ENCODE data around the gene LETMD1. TPM values are rescaled to one million over a fixed set of nuclear protein-coding genes. Genes with fewer than 3 reads are reported as not detected.
"Not testable (repeated sequence)": the region's sequence is repeated elsewhere in the genome, so short reads cannot be mapped to it uniquely, and the experiment has no call there.

Gene LETMD1
- total RNA-seq, 1 donor from 2014 or later: 32.8 TPM

GRCh38 chr12:51071663-51072062 lies 23.5 kb downstream of the LETMD1 start:
- TF ChIP-seq CTCF (IDR thresholded peaks at IDR 0.05; ENCODE audit: unreplicated experiment): no peak
- Mint-ChIP-seq H3K9me3 (ENCODE audit: unreplicated experiment) (no peaks in the 10 kb centered on the region), H3K4me1 (ENCODE audit: unreplicated experiment) (peaks cover 18% of the 10 kb centered on the region), H3K27ac (ENCODE audit: unreplicated experiment) (peak overlapping the region; percentile 88), H3K27me3 (ENCODE audit: unreplicated experiment) (peaks cover 5% of the 10 kb centered on the region), H3K36me3 (ENCODE audit: low read depth, unreplicated experiment) (peaks cover 31% of the 10 kb centered on the region), H3K4me3 (ENCODE audit: unreplicated experiment) (no peak overlapping the region)
- DNase-seq (ENCODE audit: low spot score): peak; percentile 15

GRCh38 chr12:51075390-51075789 lies 27.3 kb downstream of the LETMD1 start:
- Mint-ChIP-seq H3K36me3 (ENCODE audit: low read depth, unreplicated experiment) (peaks cover 24% of the 10 kb centered on the region), H3K27me3 (ENCODE audit: unreplicated experiment) (peaks cover 7% of the 10 kb centered on the region), H3K27ac (ENCODE audit: unreplicated experiment) (peak overlapping the region; percentile 88), H3K9me3 (ENCODE audit: unreplicated experiment) (no peaks in the 10 kb centered on the region), H3K4me3 (ENCODE audit: unreplicated experiment) (no peak overlapping the region), H3K4me1 (ENCODE audit: unreplicated experiment) (peaks cover 41% of the 10 kb centered on the region)
- TF ChIP-seq CTCF (IDR thresholded peaks at IDR 0.05; ENCODE audit: unreplicated experiment): no peak
- DNase-seq (ENCODE audit: low spot score): no peak

GRCh38 chr12:51076236-51076930 lies 28.3 kb downstream of the LETMD1 start:
- H3K4me1 Mint-ChIP-seq (ENCODE audit: unreplicated experiment): peaks cover 48% of the 10 kb centered on the region
- peak overlapping the region; percentile 5 for H3K4me3 Mint-ChIP-seq (ENCODE audit: unreplicated experiment)
- peaks cover 7% of the 10 kb centered on the region for H3K27me3 Mint-ChIP-seq (ENCODE audit: unreplicated experiment)
- H3K36me3 Mint-ChIP-seq (ENCODE audit: low read depth, unreplicated experiment): peaks cover 23% of the 10 kb centered on the region
- no peak for DNase-seq (ENCODE audit: low spot score)
- TF ChIP-seq CTCF (IDR thresholded peaks at IDR 0.05; ENCODE audit: unreplicated experiment): no peak
- no peaks in the 10 kb centered on the region for H3K9me3 Mint-ChIP-seq (ENCODE audit: unreplicated experiment)
- H3K27ac Mint-ChIP-seq (ENCODE audit: unreplicated experiment): peak overlapping the region; percentile 88

- Mint-ChIP-seq H3K27ac (ENCODE audit: unreplicated experiment) (peak overlapping the region; percentile 0), H3K4me3 (ENCODE audit: unreplicated experiment) (no peak overlapping the region), H3K9me3 (ENCODE audit: unreplicated experiment) (no peaks in the 10 kb centered on the region), H3K4me1 (ENCODE audit: unreplicated experiment) (peaks cover 55% of the 10 kb centered on the region), H3K27me3 (ENCODE audit: unreplicated experiment) (peaks cover 9% of the 10 kb centered on the region), H3K36me3 (ENCODE audit: low read depth, unreplicated experiment) (peaks cover 21% of the 10 kb centered on the region)
- DNase-seq (ENCODE audit: low spot score): no peak
- TF ChIP-seq CTCF (IDR thresholded peaks at IDR 0.05; ENCODE audit: unreplicated experiment): no peak
Measured at GRCh38 chr12:51077930-51078329, 29.8 kb downstream of the LETMD1 start.

- not testable (repeated sequence) for DNase-seq (ENCODE audit: low spot score); H3K9me3 Mint-ChIP-seq (ENCODE audit: unreplicated experiment); H3K27me3 Mint-ChIP-seq (ENCODE audit: unreplicated experiment); H3K4me3 Mint-ChIP-seq (ENCODE audit: unreplicated experiment)
- Mint-ChIP-seq H3K36me3 (ENCODE audit: low read depth, unreplicated experiment) (peaks cover 21% of the 10 kb centered on the region), H3K4me1 (ENCODE audit: unreplicated experiment) (peaks cover 55% of the 10 kb centered on the region), H3K27ac (ENCODE audit: unreplicated experiment) (peak overlapping the region; percentile 0)
Measured at GRCh38 chr12:51078346-51078745, 30.2 kb downstream of the LETMD1 start.

- H3K4me1 Mint-ChIP-seq (ENCODE audit: unreplicated experiment): peaks cover 55% of the 10 kb centered on the region
- H3K36me3 Mint-ChIP-seq (ENCODE audit: low read depth, unreplicated experiment): peaks cover 21% of the 10 kb centered on the region
- H3K4me3 Mint-ChIP-seq (ENCODE audit: unreplicated experiment): not testable (repeated sequence)
Measured at GRCh38 chr12:51078866-51079265, 30.7 kb downstream of the LETMD1 start.

More at GRCh38 chr12:51078866-51079265, 30.7 kb downstream of the LETMD1 start:
- H3K27ac Mint-ChIP-seq (ENCODE audit: unreplicated experiment): peak overlapping the region; percentile 31
- H3K27me3 Mint-ChIP-seq (ENCODE audit: unreplicated experiment); DNase-seq (ENCODE audit: low spot score); H3K9me3 Mint-ChIP-seq (ENCODE audit: unreplicated experiment): not testable (repeated sequence)

All from endothelial cell (in vitro differentiated cells).